Measurements from ENCODE around the gene LRMDA. TPM values are rescaled to one million over a fixed set of nuclear protein-coding genes. Genes with fewer than 3 reads are reported as not detected.

Gene LRMDA
- polyA plus RNA-seq, 3 donors, result 39.8 to 59.6 (median 56.4) TPM

GRCh38 chr10:75556320-75556719, 124.9 kb downstream of the LRMDA start:
- Histone ChIP-seq H3K9ac (ENCODE audit: insufficient read depth, low read length, poor library complexity, severe bottlenecking) (no peak overlapping the region), H3K4me2 (replicated peaks; ENCODE audit: extremely low read depth, low read length, poor library complexity, severe bottlenecking) (no peak overlapping the region), H3K9me3 (replicated peaks in 1 of 2; ENCODE audit: control insufficient read depth in 1 of 2, insufficient read depth in 1 of 2, low read length in 2 of 2) (peaks cover 0 to 14% of the 10 kb centered on the region in 2 donors), H3K27ac (ENCODE audit: low read depth in 1 of 2, low read length in 2 of 2) (no peak overlapping the region), H2AFZ (ENCODE audit: insufficient read depth, low read depth, low read length, poor library complexity, severe bottlenecking) (no peak overlapping the region), H3K4me3 (replicated peaks in 1 of 3; ENCODE audit: low read depth in 2 of 3, low read length in 3 of 3) (no peak overlapping the region), H3K4me1 (ENCODE audit: control insufficient read depth in 1 of 2, insufficient read depth in 2 of 2, low read length in 2 of 2) (peaks cover 10% of the 10 kb centered on the region in 2 donors), H3K27me3 (ENCODE audit: control insufficient read depth in 2 of 2, insufficient read depth in 2 of 2, low read length in 2 of 2) (no peaks in the 10 kb centered on the region), H4K20me1 (ENCODE audit: insufficient read depth, low read length) (peaks cover 16% of the 10 kb centered on the region), H3K79me2 (ENCODE audit: insufficient read depth, low read length) (peaks cover 38% of the 10 kb centered on the region), H3K36me3 (replicated peaks in 1 of 2; ENCODE audit: control insufficient read depth in 1 of 2, insufficient read depth in 2 of 2, low read length in 2 of 2) (no peaks in the 10 kb centered on the region)
- TF ChIP-seq CTCF (IDR thresholded peaks at IDR 0.05), result no peak
- Mint-ChIP-seq H3K9me3 (peaks cover 2 to 24% (median 17%) of the 10 kb centered on the region in 7 donors), H3K4me3 (no peak overlapping the region), H3K4me1 (peaks cover 12% of the 10 kb centered on the region), H3K27ac (no peak overlapping the region), H3K27me3 (ENCODE audit: low read depth in 3 of 3) (no peaks in the 10 kb centered on the region), H3K36me3 (peaks cover 12 to 20% of the 10 kb centered on the region in 2 donors)
- no CpG with 5 or more reads among the region's 2 CpGs for WGBS (ENCODE audit: insufficient coverage)
- intact Hi-C loops (cut with micrococcal nuclease), result no loop called here
- no peak for DNase-seq

GRCh38 chr10:75565286-75566251, 134.1 kb downstream of the LRMDA start:
- peaks cover 23% of the 10 kb centered on the region for H3K4me1 Mint-ChIP-seq
- peaks cover 6% of the 10 kb centered on the region for H4K20me1 ChIP-seq (ENCODE audit: insufficient read depth, low read length)
- peaks cover 0 to 8% of the 10 kb centered on the region in 2 donors for H3K9me3 ChIP-seq (replicated peaks in 1 of 2; ENCODE audit: control insufficient read depth in 1 of 2, insufficient read depth in 1 of 2, low read length in 2 of 2)
- H3K4me1 ChIP-seq (ENCODE audit: control insufficient read depth in 1 of 2, insufficient read depth in 2 of 2, low read length in 2 of 2), result peaks cover 0 to 5% of the 10 kb centered on the region in 2 donors
- no peak overlapping the region for H2AFZ ChIP-seq (ENCODE audit: insufficient read depth, low read depth, low read length, poor library complexity, severe bottlenecking)
- H3K9me3 Mint-ChIP-seq, result peaks cover 7 to 18% (median 15%) of the 10 kb centered on the region in 7 donors
- intact Hi-C loops (cut with micrococcal nuclease), result no loop called here
- H3K27ac ChIP-seq (ENCODE audit: low read depth in 1 of 2, low read length in 2 of 2), result no peak overlapping the region
- no peak overlapping the region for H3K9ac ChIP-seq (ENCODE audit: insufficient read depth, low read length, poor library complexity, severe bottlenecking)
- no peaks in the 10 kb centered on the region for H3K36me3 ChIP-seq (replicated peaks in 1 of 2; ENCODE audit: control insufficient read depth in 1 of 2, insufficient read depth in 2 of 2, low read length in 2 of 2)
- WGBS (ENCODE audit: insufficient coverage), result no CpG with 5 or more reads among the region's 5 CpGs
- H3K36me3 Mint-ChIP-seq, result peaks cover 9 to 22% of the 10 kb centered on the region in 2 donors
- H3K27me3 Mint-ChIP-seq (ENCODE audit: low read depth in 3 of 3), result peaks cover 0 to 1% (median 0%) of the 10 kb centered on the region in 3 donors
- H3K27me3 ChIP-seq (ENCODE audit: control insufficient read depth in 2 of 2, insufficient read depth in 2 of 2, low read length in 2 of 2), result no peaks in the 10 kb centered on the region
- H3K4me3 ChIP-seq (replicated peaks in 1 of 3; ENCODE audit: low read depth in 2 of 3, low read length in 3 of 3), result no peak overlapping the region
- H3K4me3 Mint-ChIP-seq, result no peak overlapping the region
- peak overlapping the region in 2 of 7 donors; percentile 10 to 13 for H3K27ac Mint-ChIP-seq
- H3K4me2 ChIP-seq (replicated peaks; ENCODE audit: extremely low read depth, low read length, poor library complexity, severe bottlenecking), result no peak overlapping the region
- TF ChIP-seq CTCF (IDR thresholded peaks at IDR 0.05), result no peak
- H3K79me2 ChIP-seq (ENCODE audit: insufficient read depth, low read length), result peaks cover 29% of the 10 kb centered on the region
- DNase-seq, result no peak

Data from CD14-positive monocyte (primary cell).